ENCODE measurements around the gene PUM1. TPM values are rescaled to one million over a fixed set of nuclear protein-coding genes. Genes with fewer than 3 reads are reported as not detected.
"Not testable (repeated sequence)": the region's sequence is repeated elsewhere in the genome, so short reads cannot be mapped to it uniquely, and the experiment has no call there.

The PUM1 gene
- total RNA-seq = 47.8 and 185 TPM in 2 replicates

- peak; percentile 94 for DNase-seq (ENCODE audit: low read depth)
Measured at GRCh38 chr1:31065310-31066217, at the start of gene PUM1. Gene PUM1, minus strand, starts transcription at chr1:31065717. Its CDS starts 6,151 bp downstream, at chr1:31059566.

GRCh38 chr1:31112266-31112935 is 46.9 kb upstream of the PUM1 start:
- peak; percentile 56 for DNase-seq (ENCODE audit: low read depth)

GRCh38 chr1:31111290-31111951 is 45.9 kb upstream of the PUM1 start:
- peak; percentile 96 for DNase-seq (ENCODE audit: low read depth)

GRCh38 chr1:31110846-31111245 is 45.3 kb upstream of the PUM1 start:
- no peak for DNase-seq (ENCODE audit: low read depth)

- DNase-seq (ENCODE audit: low read depth) = no peak
Measured at GRCh38 chr1:31108861-31109260, 43.3 kb upstream of the PUM1 start.

GRCh38 chr1:31105646-31106045 is 40.1 kb upstream of the PUM1 start:
- DNase-seq (ENCODE audit: low read depth) = no peak

- peak; percentile 93 for DNase-seq (ENCODE audit: low read depth)
Measured at GRCh38 chr1:31102501-31102950, 37.0 kb upstream of the PUM1 start.

GRCh38 chr1:31101147-31101502 is 35.6 kb upstream of the PUM1 start:
- peak; percentile 73 for DNase-seq (ENCODE audit: low read depth)

- DNase-seq (ENCODE audit: low read depth) = peak; percentile 86
Measured at GRCh38 chr1:31099293-31100032, 33.9 kb upstream of the PUM1 start.

- DNase-seq (ENCODE audit: low read depth) = no peak
Measured at GRCh38 chr1:31095985-31096384, 30.5 kb upstream of the PUM1 start.

GRCh38 chr1:31095298-31095981 is 29.9 kb upstream of the PUM1 start:
- DNase-seq (ENCODE audit: low read depth) = peak; percentile 59

- DNase-seq (ENCODE audit: low read depth) = not testable (repeated sequence)
Measured at GRCh38 chr1:31088081-31088480, 22.6 kb upstream of the PUM1 start.

- no peak for DNase-seq (ENCODE audit: low read depth)
Measured at GRCh38 chr1:31084782-31085569, 19.5 kb upstream of the PUM1 start.

GRCh38 chr1:31082385-31082784 is 16.9 kb upstream of the PUM1 start:
- no peak for DNase-seq (ENCODE audit: low read depth)

- no peak for DNase-seq (ENCODE audit: low read depth)
Measured at GRCh38 chr1:31073044-31073443, 7.5 kb upstream of the PUM1 start.

- no peak for DNase-seq (ENCODE audit: low read depth)
Measured at GRCh38 chr1:31072304-31072746, 6.8 kb upstream of the PUM1 start.

- no peak for DNase-seq (ENCODE audit: low read depth)
Measured at GRCh38 chr1:31069392-31069791, 3.9 kb upstream of the PUM1 start.

GRCh38 chr1:31064718-31065309 is 703 bp downstream of the PUM1 start:
- no peak for DNase-seq (ENCODE audit: low read depth)

GRCh38 chr1:31064111-31064717 is 1.3 kb downstream of the PUM1 start:
- no peak for DNase-seq (ENCODE audit: low read depth)
